NOMO-1 (cell line): ENCODE measurements around the gene SGCA.

ENCODE experiments used
- DNase-seq, 2 experiments: peaks; one replicate each; lab custom pipeline; 2025; ENCODE audit not compliant: unreplicated experiment in 2 of 2; lab: John Stamatoyannopoulos, UW

The SGCA gene

DNA sequence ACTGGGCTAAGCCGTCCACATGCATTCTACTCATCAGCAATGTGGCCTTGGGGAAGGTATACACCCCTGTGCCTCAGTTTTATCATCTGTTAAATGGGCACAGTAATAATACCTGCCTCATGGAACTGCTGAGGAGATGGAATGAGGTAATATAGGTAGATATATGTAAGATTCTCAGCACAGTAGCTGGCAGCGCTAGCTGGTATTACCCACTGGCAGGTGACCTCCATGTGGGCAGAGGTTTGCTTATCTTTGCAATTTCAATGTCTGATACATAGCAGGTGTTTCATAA, 1.2 kb upstream of the SGCA start:
- DNase-seq: no peak

DNA sequence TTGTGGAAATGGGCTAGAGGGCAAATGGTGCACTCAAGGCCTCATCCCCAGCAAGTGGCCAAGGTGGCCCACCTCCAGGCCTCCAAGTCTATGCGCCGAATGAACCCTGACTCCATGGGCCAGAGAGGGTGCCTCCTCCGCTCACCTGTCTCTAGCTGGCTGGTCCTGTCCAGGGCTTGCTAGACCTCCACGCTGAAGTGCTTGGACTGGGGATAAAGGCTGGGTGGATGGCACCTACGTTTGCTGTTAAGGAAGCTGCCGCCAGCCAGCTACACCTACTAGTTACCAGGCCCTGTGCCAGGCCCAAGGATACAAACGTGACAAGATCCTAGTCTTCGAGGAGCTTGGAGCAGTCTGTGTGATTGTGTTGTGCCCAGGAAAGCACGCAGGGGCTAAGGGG, 739 bp upstream of the SGCA start:
- no peak for DNase-seq

DNA sequence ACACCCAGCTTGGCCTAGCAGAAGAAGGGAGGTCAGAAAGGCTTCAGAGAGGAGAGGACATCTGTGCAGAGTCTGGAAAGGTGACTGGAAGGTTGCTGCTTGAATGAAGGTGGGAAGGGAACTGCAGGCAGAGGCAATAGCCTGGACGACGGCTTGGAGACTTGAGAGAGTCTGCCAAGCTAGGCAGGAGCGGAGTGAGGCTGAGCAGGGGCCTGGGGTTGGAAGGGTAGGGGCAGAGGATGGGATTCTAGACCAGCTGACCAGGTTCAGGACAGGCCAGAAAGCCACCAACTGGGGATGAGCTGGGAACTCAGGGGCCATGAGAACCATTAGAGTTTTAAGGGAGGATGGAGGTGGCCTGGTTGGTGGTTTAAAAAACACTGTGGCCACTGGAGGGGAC, 339 bp upstream of the SGCA start:
- DNase-seq: no peak

DNA sequence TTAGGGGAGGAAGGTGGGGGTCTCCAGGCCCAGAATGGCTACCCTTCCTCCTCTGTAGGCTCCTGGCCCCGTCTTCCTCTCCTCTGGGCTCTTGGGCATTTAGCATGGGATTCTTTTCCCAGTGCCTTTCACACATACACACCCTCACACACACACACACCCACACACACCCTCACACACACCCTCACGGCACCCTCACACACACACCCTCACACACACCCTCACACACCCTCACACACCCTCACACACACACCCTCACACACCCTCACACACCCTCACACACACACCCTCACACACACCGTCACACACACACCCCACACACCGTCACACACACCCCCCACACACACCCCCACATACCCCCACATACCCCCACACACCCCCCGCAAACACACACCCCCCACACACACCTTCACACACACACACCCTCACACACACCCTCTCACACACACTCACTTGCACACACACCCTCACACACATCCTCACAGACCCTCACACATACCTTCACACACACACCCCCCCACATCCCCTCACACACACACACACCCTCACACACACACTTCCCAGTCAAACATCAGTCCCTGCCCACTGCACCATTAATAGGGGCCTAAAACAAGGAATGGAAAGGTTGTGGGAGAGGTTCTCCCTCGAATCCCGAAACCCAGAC, 845 bp downstream of the SGCA start:
- no peak for DNase-seq

DNA sequence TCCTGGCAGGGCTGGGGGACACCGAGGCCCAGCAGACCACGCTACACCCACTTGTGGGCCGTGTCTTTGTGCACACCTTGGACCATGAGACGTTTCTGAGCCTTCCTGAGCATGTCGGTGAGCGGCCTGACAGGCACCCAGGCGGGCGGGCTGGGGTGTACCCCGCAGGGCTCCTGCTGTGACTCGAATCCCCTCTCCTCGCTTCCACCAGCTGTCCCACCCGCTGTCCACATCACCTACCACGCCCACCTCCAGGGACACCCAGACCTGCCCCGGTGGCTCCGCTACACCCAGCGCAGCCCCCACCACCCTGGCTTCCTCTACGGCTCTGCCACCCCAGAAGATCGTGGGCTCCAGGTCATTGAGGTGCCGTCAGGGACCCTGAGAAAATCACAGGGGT, 1.6 kb downstream of the SGCA start:
- DNase-seq: no peak

DNA sequence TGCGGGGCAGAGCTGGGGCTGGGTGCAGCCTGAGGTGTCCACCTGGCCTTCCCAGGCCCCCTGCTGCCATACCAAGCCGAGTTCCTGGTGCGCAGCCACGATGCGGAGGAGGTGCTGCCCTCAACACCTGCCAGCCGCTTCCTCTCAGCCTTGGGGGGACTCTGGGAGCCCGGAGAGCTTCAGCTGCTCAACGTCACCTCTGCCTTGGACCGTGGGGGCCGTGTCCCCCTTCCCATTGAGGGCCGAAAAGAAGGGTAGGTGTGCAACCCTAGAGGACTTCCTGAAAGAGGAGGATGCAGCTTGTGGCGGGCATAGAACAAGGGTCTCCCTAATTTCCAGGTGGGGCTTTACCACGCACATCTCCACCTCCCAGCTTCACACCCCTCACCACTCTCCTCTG, 2.5 kb downstream of the SGCA start:
- DNase-seq: no peak

DNA sequence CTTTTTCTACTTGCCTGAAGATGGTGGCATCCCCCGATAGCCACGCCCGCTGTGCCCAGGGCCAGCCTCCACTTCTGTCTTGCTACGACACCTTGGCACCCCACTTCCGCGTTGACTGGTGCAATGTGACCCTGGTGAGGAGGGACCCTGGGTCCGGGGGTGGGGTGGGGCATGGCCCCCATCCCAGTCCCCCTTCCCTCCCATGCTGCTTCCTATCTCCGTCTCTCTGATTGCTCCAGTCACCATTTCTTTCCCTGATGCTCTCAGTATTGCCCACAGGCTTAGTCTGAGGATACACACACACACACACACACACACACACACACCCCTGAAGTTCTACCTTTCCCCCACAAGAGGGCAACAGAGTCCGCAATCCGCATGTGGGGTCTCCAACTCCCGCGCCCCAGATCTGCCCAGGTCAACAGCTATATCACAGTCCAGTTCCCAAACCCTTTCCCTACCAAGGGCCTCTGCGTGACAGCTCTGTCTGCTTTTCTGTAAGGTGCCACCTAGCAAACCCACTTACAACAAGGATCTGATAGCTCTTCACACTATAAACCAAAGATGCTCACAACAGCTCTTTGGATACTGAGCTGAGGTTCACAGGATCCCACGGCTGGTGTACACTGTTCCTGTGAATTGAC, 3.4 kb downstream of the SGCA start:
- DNase-seq: peak; percentile 60 to 72

DNA sequence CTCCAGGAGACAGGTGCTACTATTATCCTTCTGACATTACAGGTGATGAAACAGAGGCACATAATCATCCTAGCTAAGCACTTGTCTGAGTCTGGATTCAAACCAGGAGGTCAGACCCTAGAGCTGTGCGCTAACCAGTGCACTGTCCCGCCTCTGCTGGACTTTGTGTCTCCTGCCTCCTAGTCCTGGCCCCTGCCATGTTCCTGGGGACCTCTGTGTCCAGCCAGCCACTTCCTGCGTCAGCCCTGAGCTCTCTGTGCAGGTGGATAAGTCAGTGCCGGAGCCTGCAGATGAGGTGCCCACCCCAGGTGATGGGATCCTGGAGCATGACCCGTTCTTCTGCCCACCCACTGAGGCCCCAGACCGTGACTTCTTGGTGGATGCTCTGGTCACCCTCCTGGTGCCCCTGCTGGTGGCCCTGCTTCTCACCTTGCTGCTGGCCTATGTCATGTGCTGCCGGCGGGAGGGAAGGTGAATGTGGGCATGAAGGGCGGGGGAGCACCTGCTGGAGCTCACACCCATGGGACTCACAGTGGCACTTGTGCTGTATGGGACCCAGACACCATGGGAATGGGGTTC, 4.2 kb downstream of the SGCA start:
- DNase-seq: no peak

DNA sequence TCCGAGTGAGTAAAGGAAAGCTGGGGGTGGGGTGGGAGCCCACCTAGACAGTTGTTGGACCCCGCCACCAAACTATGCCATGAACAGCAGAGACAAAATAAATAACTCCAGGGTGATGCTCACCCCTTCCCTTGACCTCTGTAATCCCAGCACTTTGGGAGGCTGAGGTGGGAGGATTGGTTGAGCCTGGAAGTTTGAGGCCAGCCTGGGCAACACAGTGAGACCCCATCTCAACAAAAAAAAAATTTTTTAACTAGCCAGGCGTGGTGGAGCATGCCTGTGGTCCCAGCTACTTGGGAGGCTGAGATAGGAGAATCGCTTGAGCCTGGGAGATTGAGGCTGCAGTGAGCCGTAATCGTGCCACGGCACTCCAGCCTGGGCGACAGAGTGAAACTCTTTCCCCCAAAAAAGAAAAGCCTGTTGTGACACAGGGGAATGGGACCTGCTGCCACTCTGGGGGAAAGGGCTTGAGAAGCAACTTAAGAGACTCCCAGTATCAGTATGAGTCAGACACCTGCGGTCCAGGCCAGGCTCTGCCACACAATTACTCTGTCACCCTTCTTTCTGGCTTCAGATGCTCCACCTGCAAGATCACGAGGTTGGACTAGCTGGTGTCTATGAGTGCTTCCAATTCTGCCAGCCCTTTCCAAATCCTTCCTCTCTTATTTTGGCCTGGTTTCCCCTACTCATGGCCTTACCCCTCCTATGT, 5.0 kb downstream of the SGCA start:
- no peak for DNase-seq

DNA sequence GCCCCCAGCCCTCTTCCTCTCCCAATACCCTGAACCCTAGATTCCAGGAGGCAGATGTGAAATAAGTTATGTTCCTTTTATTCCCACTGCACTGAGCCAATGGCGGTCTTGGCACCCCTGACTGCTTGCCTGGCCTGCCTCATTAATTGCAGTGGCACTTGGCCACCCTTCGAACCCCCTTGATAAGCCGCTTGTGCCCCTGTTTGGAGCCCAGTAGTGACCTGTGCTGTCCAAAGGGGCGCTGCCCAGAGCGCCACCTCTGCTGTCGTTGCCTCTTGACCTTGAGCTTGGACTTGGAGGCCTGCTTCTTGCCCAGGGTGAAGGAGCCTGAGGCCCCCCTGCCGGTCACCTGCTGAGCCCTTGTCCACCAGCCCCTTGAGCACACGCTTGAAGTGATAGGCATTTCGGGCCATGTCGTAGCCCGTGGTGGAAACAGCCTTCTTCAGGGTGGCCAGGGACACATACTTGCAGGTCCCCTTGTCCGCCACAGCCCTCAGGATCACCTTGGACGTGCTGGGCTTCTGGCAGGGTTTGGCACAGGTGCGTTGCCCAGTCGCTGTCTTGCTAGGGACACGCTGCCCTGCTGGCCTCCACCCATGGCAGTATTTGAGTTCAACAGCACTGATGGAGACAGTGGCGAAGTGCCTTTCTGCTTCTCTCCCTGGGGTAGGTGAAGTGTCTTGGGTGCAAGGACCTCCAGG, 5.7 kb downstream of the SGCA start:
- no peak for DNase-seq

DNA sequence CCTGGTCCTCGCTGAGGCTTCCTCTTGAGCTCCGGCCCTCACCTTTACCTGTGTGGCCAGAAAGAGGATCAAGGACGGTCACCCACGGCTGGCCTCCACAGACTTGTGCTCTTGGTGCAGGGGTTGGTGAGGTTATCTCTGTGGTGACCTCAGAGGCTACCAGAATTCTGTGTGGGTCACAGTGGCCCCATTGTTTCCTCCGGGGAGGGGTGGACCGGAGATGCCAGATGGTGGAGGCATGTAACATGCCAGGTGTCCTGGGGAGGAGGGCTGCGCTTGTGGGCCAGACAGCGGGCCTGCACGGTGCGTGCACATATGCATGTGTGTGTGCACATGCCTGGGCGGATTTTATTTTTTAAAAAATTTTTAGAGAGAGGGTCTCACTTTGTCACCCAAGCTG, 6.3 kb downstream of the SGCA start:
- no peak for DNase-seq

DNA sequence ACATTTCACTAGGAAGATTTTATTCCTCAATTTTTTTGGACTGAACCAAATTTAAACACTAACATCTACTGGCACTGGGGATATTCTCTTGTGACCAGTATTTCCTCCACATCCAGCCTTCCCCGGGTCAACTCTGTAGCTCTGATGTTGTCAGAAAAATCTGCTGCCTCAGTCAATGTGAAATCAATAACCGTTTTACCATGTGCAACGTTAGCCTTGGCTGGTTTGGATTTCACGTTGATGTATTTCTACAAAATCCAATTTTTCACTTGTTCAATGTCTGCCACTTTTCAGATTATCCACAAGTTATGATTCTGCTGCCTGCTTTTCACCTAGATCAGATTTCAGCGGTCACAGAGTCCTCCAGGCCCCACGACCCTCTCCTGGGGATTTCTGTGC, 7.1 kb downstream of the SGCA start:
- no peak for DNase-seq

DNA sequence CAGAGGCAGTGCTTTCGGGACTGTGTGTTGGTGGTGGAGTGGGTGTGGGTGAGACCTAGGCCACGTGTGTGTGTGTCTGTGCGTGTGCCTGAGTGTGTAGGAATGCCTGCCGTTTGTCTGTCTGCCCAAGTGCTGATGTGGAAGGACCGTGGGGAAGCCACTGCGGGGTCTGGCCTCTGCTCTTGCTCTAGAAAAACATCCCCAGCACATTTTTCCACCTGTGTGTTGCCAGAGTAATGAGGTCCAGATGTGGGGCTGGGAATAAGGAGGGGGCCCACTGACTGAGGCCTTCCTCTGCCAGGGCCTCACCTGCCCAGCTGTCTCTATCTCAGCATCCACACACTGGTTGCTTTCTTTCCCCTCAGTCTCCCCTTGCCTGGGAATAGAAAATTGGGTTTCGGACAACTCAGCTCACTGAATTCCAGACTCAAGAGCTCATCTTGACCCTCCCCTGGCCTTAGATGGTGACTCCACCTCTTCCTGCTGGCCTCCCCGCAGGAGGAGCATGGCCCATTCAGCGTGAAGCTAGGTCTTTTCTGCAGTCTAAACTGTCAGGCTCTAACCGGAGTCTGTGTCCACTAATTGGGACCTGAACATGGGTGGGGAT, 7.6 kb downstream of the SGCA start:
- DNase-seq: no peak

DNA sequence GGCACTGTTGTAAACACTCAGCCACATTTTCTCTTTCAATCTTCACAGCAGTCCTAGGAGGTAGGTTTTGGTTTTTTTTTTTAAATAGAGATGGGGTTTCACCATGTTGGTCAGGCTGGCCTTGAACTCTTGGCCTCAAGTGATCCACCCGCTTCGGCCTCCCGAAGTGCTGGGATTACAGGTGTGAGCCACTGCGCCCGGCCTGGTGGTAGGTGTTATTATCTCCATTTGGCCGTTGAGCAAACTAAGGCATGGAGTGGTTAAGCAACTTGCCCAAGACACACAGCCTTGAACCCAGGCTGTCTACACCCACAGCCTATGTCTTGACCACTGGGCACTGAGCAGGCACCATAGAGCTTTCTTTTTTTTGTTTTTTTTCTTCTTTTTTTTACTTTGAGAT, 8.6 kb downstream of the SGCA start:
- no peak for DNase-seq

DNA sequence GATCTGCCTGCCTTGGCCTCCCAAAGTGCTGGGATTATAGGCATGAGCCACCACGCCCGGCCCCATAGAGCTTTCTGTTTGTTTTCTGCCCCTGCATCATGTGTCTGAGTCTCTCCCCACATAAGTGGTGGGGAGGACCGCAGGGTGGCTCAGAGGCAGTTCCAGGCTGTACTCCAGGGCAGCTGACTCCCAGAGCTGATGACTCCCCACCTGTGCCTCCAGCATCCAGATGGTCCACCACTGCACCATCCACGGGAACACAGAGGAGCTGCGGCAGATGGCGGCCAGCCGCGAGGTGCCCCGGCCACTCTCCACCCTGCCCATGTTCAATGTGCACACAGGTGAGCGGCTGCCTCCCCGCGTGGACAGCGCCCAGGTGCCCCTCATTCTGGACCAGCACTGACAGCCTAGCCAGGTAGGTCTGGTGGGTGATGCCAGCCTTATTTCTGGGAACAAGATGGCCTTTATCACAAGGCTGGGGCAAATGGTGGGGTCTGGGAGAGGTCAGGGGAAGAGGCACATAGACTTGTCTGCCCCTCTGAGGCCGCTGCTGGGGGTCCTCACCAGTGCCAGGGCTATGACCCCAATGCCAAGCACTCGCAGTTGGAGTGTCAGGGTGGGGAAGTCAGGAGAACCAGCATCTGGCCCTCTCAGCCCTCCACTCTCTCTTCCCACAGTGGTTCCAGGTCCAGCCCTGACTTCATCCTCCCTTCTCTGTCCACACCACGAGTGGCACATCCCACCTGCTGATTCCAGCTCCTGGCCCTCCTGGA, 9.4 kb downstream of the SGCA start:
- no peak for DNase-seq

DNA sequence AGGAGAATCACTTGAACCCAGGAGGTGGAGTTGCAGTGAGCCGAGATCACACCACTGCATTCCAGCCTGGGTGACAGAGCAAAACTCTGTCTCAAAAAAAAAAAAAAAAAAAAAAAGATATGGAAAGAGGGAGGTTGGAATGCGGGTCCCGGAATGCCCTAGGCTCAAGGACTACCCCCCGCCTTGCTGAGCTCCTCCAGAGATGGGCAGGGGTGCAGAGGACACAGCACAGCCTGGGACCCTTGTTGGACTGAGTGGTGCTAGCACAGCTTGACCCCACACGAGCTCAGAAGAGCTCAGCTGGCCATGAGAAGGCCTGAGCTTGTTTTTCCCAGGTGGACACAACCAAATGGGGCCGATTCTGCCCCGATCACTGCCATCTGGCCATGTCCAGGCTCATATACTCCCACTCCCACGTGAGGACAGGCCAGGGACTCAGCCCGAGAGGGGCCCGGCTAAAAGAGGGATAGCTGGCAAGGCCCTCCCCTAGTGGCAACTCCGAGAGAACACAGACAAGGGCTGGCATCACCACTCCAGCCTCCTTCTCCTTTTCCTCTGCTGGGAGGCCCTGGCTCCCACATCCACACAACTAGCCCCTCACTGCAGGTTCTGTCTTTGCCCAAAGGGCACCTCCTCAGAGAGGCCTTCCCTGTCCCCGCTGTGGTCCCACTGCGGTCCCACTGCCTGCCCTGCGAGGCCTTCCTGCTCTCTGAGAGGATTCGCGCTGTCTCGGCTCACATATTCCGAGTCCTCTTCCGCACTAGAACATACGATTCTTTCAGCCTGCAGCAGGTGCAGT, 11.0 kb downstream of the SGCA start:
- DNase-seq: no peak

DNA sequence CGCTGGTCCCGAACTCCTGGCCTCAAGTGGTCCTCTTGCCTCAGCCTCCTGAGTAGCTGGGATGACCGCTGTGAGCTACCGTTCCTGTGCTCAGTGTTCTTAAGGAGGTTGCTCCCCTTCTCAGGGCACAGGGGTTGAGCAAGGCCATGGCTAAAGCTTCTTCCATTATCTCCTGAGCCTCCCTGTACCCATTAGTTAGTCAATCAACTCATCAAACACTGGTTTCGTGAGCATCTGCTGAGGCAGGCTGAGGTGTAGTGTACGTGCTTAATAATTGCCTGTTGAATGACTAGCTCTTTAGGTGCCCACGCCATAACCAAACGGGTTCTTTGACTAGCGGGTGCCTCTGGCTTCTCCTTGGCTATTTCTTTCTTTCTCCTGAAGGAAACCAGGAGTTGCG, 11.7 kb downstream of the SGCA start:
- no peak for DNase-seq

DNA sequence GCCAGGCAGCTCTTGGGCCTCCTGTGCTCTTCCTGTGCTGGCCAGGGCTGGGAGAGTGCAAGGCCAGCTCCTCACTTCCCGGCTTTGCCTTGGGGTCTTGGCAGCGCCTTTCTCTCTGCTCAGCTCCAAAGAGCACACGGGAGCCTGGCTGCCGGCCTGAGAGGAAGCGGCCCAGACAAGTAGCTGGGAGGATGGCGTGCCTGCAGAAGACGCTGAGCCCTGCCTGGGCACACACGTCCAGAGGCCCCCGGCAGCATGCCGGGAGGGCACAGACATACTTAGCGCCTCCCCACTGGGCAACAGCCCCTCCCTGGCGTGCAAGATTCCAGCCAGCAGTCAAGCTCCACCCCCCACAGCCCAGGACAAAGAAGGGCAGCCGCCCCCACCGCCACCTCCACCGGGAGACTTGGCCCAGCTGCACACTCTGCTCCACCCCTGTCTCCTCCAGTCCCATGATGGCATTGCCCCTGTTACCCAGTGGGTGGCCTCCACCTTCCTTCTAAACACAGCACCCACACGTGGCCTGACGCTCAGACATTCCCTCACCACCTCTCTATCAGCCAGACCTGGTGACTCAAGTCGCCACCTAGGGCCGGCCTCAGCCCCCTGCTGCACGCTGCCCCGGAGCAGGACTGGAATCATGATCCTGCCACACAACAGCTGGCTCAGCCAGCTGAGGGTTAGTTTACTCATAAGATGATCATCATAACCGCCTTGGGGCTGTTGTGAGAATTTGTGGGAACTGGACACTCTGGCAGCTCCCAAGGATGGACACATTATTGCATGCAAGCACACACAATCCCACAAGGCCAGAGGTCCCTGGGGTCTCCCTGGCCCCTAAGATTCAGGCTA, 12.4 kb downstream of the SGCA start:
- no peak for DNase-seq

DNA sequence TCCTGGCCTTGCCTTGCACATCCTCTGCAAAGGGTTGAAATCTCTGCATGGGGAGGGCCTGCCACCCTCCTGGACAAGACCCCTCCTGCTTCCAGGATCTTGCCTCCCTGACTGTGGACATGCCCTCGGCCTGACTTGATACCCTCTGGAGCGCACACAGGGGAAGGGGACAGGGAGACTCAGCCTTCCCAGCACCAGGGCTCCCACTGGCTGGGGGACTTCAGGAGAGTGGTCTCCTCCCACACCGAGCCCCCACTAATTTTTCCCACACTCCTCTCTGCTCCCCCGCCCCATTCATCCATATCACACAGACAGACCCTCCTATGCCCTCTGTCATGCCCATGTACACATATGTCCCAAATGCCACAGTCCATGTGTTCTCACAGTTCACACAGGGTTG, 14.3 kb downstream of the SGCA start:
- no peak for DNase-seq
